Calu3 (cell line): ENCODE results near the gene IFNLR1. TPM values are rescaled to one million over a fixed set of nuclear protein-coding genes. Genes with fewer than 3 reads are reported as not detected.

ENCODE experiments used
- BruUV-seq: library from RNA; stranded (reverse); fragments of 400-500 nt; replicated peaks from 2 replicates; lab custom pipeline; 2021; lab: Mats Ljungman, UMichigan
- CTCF ChIA-PET: fragments of 300-600 bp; sonication (Branson Sonifier 250); formaldehyde crosslinking; loops from one replicate; lab custom pipeline; 2022; ENCODE audit warnings: antibody characterized with exemption; lab: Charles Lee
- DNase-seq: peaks from one replicate; pipeline ENCODE4 v3.0.0; 2022
- H3K27ac Mint-ChIP-seq: one replicate; pipeline ENCODE4 v1.8.0; 2022; ENCODE audit warnings: mixed read lengths; ENCODE audit not compliant: unreplicated experiment
- H3K27me3 Mint-ChIP-seq: one replicate; pipeline ENCODE4 v1.8.0; 2022; ENCODE audit warnings: mixed read lengths; ENCODE audit not compliant: unreplicated experiment
- H3K36me3 Mint-ChIP-seq: one replicate; pipeline ENCODE4 v1.8.0; 2022; ENCODE audit warnings: mild to moderate bottlenecking, moderate library complexity, mixed read lengths; ENCODE audit not compliant: insufficient read depth, unreplicated experiment
- H3K4me1 Mint-ChIP-seq: one replicate; pipeline ENCODE4 v1.8.0; 2022; ENCODE audit warnings: mild to moderate bottlenecking, low read depth, mixed read lengths; ENCODE audit not compliant: unreplicated experiment
- H3K4me3 Mint-ChIP-seq: one replicate; pipeline ENCODE4 v1.8.0; 2022; ENCODE audit warnings: mild to moderate bottlenecking, low read depth, moderate library complexity, mixed read lengths; ENCODE audit not compliant: unreplicated experiment
- H3K9me3 Mint-ChIP-seq: one replicate; pipeline ENCODE4 v1.8.0; 2022; ENCODE audit warnings: low read depth, mixed read lengths; ENCODE audit not compliant: unreplicated experiment
- CTCF ChIP-seq: fragments of 200-600 bp; IDR thresholded peaks from one replicate; pipeline ENCODE4 v1.8.0; 2022; ENCODE audit warnings: antibody characterized with exemption; ENCODE audit not compliant: unreplicated experiment
- intact Hi-C: fragments of 100-400 bp; cut with micrococcal nuclease; formaldehyde crosslinking; loops from one replicate; pipeline ENCODE4 v1.10.0; 2022; ENCODE audit not compliant: unreplicated experiment
- total RNA-seq: library from RNA; stranded (reverse); gene quantifications from 2 replicates; pipeline ENCODE4 v1.2.3, GENCODE V29; 2022

IFNLR1 gene
- total RNA-seq, 1 experiment from 2014 or later: 4.5 TPM

- intact Hi-C loops: no loop called here
- peaks cover 4% of the 10 kb centered on the region for H3K36me3 Mint-ChIP-seq
- H3K9me3 Mint-ChIP-seq: peaks cover 11% of the 10 kb centered on the region
- DNase-seq: no peak
- H3K4me3 Mint-ChIP-seq: no peak overlapping the region
- CTCF ChIA-PET: interaction anchor here (0.7 kb wide), 1 partner anchor 699 kb away, joined by 4 read pairs; no protein-coding TSS in a partner anchor
- BruUV-seq: no TSS peak
- H3K4me1 Mint-ChIP-seq: peaks cover 9% of the 10 kb centered on the region
- no peak overlapping the region for H3K27ac Mint-ChIP-seq
- H3K27me3 Mint-ChIP-seq: no peaks in the 10 kb centered on the region
- no peak for TF ChIP-seq CTCF
These were observed 59.8 kb downstream of the IFNLR1 start for GRCh38 chr1:24127134-24127800.

GRCh38 chr1:24126672-24127023 lies 60.4 kb downstream of the IFNLR1 start:
- no peak for TF ChIP-seq CTCF
- intact Hi-C loops: no loop called here
- Mint-ChIP-seq H3K36me3 (peaks cover 4% of the 10 kb centered on the region), H3K27ac (no peak overlapping the region), H3K4me1 (peaks cover 9% of the 10 kb centered on the region), H3K9me3 (peaks cover 11% of the 10 kb centered on the region), H3K27me3 (no peaks in the 10 kb centered on the region), H3K4me3 (no peak overlapping the region)
- BruUV-seq: no TSS peak
- CTCF ChIA-PET: interaction anchor here (0.7 to 1.5 kb wide), 2 partner anchors 24 to 699 kb away, joined by 4 read pairs; no protein-coding TSS in a partner anchor
- DNase-seq: no peak

GRCh38 chr1:24126018-24126671 lies 60.9 kb downstream of the IFNLR1 start:
- Mint-ChIP-seq H3K9me3 (peaks cover 10% of the 10 kb centered on the region), H3K4me3 (no peak overlapping the region), H3K4me1 (peaks cover 9% of the 10 kb centered on the region), H3K27ac (no peak overlapping the region), H3K36me3 (peaks cover 4% of the 10 kb centered on the region), H3K27me3 (no peaks in the 10 kb centered on the region)
- no peak for DNase-seq
- TF ChIP-seq CTCF: no peak
- CTCF ChIA-PET: interaction anchor here (1.5 kb wide), 1 partner anchor 24 kb away, joined by 4 read pairs; no protein-coding TSS in a partner anchor
- intact Hi-C loops: no loop called here
- BruUV-seq: no TSS peak

GRCh38 chr1:24125456-24125855 lies 61.6 kb downstream of the IFNLR1 start:
- no peak for DNase-seq
- no peaks in the 10 kb centered on the region for H3K27me3 Mint-ChIP-seq
- peaks cover 7% of the 10 kb centered on the region for H3K9me3 Mint-ChIP-seq
- no peak for TF ChIP-seq CTCF
- BruUV-seq: no TSS peak
- peaks cover 10% of the 10 kb centered on the region for H3K4me1 Mint-ChIP-seq
- intact Hi-C loops: no loop called here
- no peak overlapping the region for H3K27ac Mint-ChIP-seq
- CTCF ChIA-PET: interaction anchor here (1.5 kb wide), 1 partner anchor 25 kb away, joined by 4 read pairs; no protein-coding TSS in a partner anchor
- H3K4me3 Mint-ChIP-seq: no peak overlapping the region
- H3K36me3 Mint-ChIP-seq: peaks cover 4% of the 10 kb centered on the region
